Astrocyte (in vitro differentiated cells and primary cell): ENCODE data around the gene GOLGA7B. TPM values are rescaled to one million over a fixed set of nuclear protein-coding genes. Genes with fewer than 3 reads are reported as not detected.

Experiments used
- DNase-seq: peaks from one replicate; pipeline ENCODE4 v3.0.0-alpha.2; 2010; ENCODE audit warnings: low read depth
- FAIRE-seq: peaks from 2 replicates; lab custom pipeline; 2011; peaks lifted over from hg19 to GRCh38; lab: Jason Lieb, UNC
- H2AFZ ChIP-seq: 2 replicates; pipeline ENCODE4 v1.6.0; 2012; ENCODE audit warnings: low read depth, low read length, inconsistent platforms
- H3K27ac ChIP-seq: 2 replicates; pipeline ENCODE4 v1.5.1; 2011; ENCODE audit warnings: low read depth, low read length, inconsistent platforms
- H3K27me3 ChIP-seq: 2 replicates; pipeline ENCODE4 v1.6.0; 2011; ENCODE audit warnings: low read length, inconsistent platforms; ENCODE audit not compliant: insufficient read depth
- H3K36me3 ChIP-seq: 2 replicates; pipeline ENCODE4 v1.5.1; 2011; ENCODE audit warnings: low read length, inconsistent platforms; ENCODE audit not compliant: insufficient read depth
- H3K4me1 ChIP-seq: 2 replicates; pipeline ENCODE4 v1.5.1; 2011; ENCODE audit warnings: low read length, inconsistent platforms; ENCODE audit not compliant: insufficient read depth
- H3K4me2 ChIP-seq: 2 replicates; pipeline ENCODE4 v1.6.0; 2012; ENCODE audit warnings: low read length, inconsistent platforms
- H3K4me3 ChIP-seq: 2 replicates; pipeline ENCODE4 v1.5.1; 2011; ENCODE audit warnings: low read depth, mild to moderate bottlenecking, low read length, inconsistent platforms; ENCODE audit not compliant: insufficient read depth
- H3K79me2 ChIP-seq: 2 replicates; pipeline ENCODE4 v1.6.0; 2012; ENCODE audit warnings: mild to moderate bottlenecking, low read length, inconsistent platforms; ENCODE audit not compliant: insufficient read depth
- H3K9ac ChIP-seq: 2 replicates; pipeline ENCODE4 v1.6.0; 2012; ENCODE audit warnings: mild to moderate bottlenecking, low read length, inconsistent platforms
- H3K9me3 ChIP-seq: 2 replicates; pipeline ENCODE4 v1.5.1; 2012; ENCODE audit warnings: low read depth, mild to moderate bottlenecking, low read length, inconsistent platforms; ENCODE audit not compliant: insufficient read depth
- H4K20me1 ChIP-seq: 2 replicates; pipeline ENCODE4 v1.6.0; 2012; ENCODE audit warnings: low read length, inconsistent platforms; ENCODE audit not compliant: insufficient read depth
- H3K27ac Mint-ChIP-seq: one replicate; pipeline ENCODE4 v1.8.0; 2021; ENCODE audit warnings: mild to moderate bottlenecking, mixed read lengths; ENCODE audit not compliant: unreplicated experiment
- H3K27me3 Mint-ChIP-seq: one replicate; pipeline ENCODE4 v1.8.0; 2021; ENCODE audit warnings: low read depth, mixed read lengths; ENCODE audit not compliant: unreplicated experiment
- H3K36me3 Mint-ChIP-seq: one replicate; pipeline ENCODE4 v1.8.0; 2021; ENCODE audit warnings: low read depth, mixed read lengths; ENCODE audit not compliant: unreplicated experiment
- H3K4me1 Mint-ChIP-seq: one replicate; pipeline ENCODE4 v1.8.0; 2021; ENCODE audit warnings: low read depth, mixed read lengths; ENCODE audit not compliant: unreplicated experiment
- H3K4me3 Mint-ChIP-seq: one replicate; pipeline ENCODE4 v1.8.0; 2021; ENCODE audit warnings: mild to moderate bottlenecking, moderate library complexity, mixed read lengths; ENCODE audit not compliant: unreplicated experiment
- H3K9me3 Mint-ChIP-seq: one replicate; pipeline ENCODE4 v1.8.0; 2021; ENCODE audit warnings: mild to moderate bottlenecking, mixed read lengths; ENCODE audit not compliant: unreplicated experiment
- EZH2 ChIP-seq: IDR thresholded peaks from 2 replicates; pipeline ENCODE4 v1.6.1; 2012; ENCODE audit warnings: mild to moderate bottlenecking, low read length, inconsistent platforms; ENCODE audit not compliant: insufficient read depth
- total RNA-seq: library from RNA; stranded (reverse); gene quantifications from 2 replicates; pipeline ENCODE4 v1.2.1, GENCODE V29; 2021
- TF ChIP-seq, protein P1 (sequence below): IDR thresholded peaks from 2 replicates; pipeline ENCODE4 v1.5.1; 2011; ENCODE audit warnings: low read depth, mild to moderate bottlenecking, inconsistent platforms, low read length, moderate library complexity; ENCODE audit not compliant: insufficient read depth

GOLGA7B gene
- total RNA-seq, 1 donor from 2014 or later: 0.16 TPM

DNA sequence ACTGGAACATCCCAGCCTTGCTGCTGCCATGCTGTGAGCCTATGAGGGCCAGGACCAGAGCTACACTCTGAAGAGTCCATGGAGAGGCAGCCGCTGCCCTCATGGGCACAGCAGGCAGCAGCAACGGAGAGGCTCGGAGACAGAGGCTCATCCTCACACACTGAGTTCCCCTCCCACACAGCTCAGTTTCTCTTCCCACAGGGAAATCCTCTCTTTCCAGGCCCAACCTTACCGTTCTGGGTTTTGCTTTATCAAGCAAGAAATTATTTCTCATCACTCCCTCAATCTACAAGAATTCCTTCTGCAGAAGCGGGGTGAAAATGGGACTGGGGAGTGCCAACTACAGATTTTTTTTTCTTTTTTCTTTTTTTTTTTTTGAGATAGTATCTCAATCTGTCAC is 36.6 kb downstream of the GOLGA7B start:
- H3K9me3 Mint-ChIP-seq: no peaks in the 10 kb centered on the region
- no peaks in the 10 kb centered on the region for H3K36me3 Mint-ChIP-seq
- H3K4me3 Mint-ChIP-seq: no peak overlapping the region
- Histone ChIP-seq H3K79me2 (no peaks in the 10 kb centered on the region), H3K4me2 (no peak overlapping the region), H2AFZ (no peak overlapping the region), H3K4me1 (peaks cover 24% of the 10 kb centered on the region), H3K9me3 (no peaks in the 10 kb centered on the region), H3K27ac (no peak overlapping the region), H3K9ac (no peak overlapping the region), H3K4me3 (no peak overlapping the region), H3K27me3 (no peaks in the 10 kb centered on the region), H3K36me3 (no peaks in the 10 kb centered on the region), H4K20me1 (no peaks in the 10 kb centered on the region)
- TF ChIP-seq, protein P1, sequence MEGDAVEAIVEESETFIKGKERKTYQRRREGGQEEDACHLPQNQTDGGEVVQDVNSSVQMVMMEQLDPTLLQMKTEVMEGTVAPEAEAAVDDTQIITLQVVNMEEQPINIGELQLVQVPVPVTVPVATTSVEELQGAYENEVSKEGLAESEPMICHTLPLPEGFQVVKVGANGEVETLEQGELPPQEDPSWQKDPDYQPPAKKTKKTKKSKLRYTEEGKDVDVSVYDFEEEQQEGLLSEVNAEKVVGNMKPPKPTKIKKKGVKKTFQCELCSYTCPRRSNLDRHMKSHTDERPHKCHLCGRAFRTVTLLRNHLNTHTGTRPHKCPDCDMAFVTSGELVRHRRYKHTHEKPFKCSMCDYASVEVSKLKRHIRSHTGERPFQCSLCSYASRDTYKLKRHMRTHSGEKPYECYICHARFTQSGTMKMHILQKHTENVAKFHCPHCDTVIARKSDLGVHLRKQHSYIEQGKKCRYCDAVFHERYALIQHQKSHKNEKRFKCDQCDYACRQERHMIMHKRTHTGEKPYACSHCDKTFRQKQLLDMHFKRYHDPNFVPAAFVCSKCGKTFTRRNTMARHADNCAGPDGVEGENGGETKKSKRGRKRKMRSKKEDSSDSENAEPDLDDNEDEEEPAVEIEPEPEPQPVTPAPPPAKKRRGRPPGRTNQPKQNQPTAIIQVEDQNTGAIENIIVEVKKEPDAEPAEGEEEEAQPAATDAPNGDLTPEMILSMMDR: no peak
- TF ChIP-seq EZH2: no peak
- DNase-seq (no peak), FAIRE-seq (no peak)
- no peak overlapping the region for H3K27ac Mint-ChIP-seq
- peaks cover 19% of the 10 kb centered on the region for H3K27me3 Mint-ChIP-seq
- peaks cover 21% of the 10 kb centered on the region for H3K4me1 Mint-ChIP-seq

DNA sequence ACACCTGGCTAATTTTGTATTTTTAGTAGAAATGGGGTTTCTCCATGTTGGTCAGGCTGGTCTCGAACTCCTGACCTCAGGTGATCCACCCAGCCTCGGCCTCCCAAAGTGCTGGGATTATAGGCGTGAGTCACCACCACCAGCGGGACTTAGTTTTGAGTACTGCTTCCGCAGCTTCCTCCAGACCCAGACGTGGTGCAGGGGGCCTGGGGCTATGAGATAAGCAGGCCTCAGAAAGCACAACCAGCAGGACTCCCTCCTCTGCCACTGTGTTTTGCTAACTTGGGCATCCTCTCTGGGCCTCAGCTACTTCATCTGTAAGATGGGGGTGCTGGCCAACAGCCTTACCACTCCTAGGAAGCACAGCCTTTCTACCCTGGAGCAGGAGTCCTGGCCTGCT is 37.8 kb downstream of the GOLGA7B start:
- Histone ChIP-seq H4K20me1 (no peaks in the 10 kb centered on the region), H3K4me2 (no peak overlapping the region), H3K4me1 (peaks cover 19% of the 10 kb centered on the region), H2AFZ (no peak overlapping the region), H3K79me2 (no peaks in the 10 kb centered on the region), H3K9ac (no peak overlapping the region), H3K27me3 (peaks cover 4% of the 10 kb centered on the region), H3K27ac (no peak overlapping the region), H3K36me3 (no peaks in the 10 kb centered on the region), H3K4me3 (no peak overlapping the region), H3K9me3 (no peaks in the 10 kb centered on the region)
- TF ChIP-seq, protein P1: no peak
- TF ChIP-seq EZH2: no peak
- Mint-ChIP-seq H3K27ac (no peak overlapping the region), H3K36me3 (no peaks in the 10 kb centered on the region), H3K4me3 (no peak overlapping the region), H3K9me3 (no peaks in the 10 kb centered on the region), H3K4me1 (peaks cover 18% of the 10 kb centered on the region), H3K27me3 (peaks cover 8% of the 10 kb centered on the region)
- FAIRE-seq: no peak
- DNase-seq: no peak

DNA sequence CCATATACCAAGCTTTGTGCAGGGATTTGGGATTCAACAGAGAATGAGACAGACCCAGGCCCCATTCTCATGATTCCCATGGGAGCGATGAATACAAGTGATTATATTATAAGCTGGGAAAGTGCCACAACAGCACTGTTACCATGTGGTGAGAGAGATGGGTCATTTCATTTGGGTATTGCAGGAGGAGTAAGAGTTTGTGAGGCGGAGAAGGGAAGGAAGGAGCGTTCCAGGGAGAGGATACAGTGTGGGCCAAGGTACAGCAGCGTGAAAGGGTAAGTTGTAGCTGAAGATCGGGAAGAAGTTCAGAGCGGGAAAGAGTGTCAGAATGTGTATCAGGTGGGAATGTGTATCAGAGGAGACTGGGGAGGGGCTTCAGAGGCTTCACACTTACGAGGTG is 38.5 kb downstream of the GOLGA7B start:
- Histone ChIP-seq H2AFZ (no peak overlapping the region), H3K36me3 (no peaks in the 10 kb centered on the region), H3K4me2 (no peak overlapping the region), H3K4me3 (no peak overlapping the region), H3K79me2 (no peaks in the 10 kb centered on the region), H3K27ac (peak overlapping the region; percentile 22), H3K9me3 (no peaks in the 10 kb centered on the region), H3K9ac (no peak overlapping the region), H3K4me1 (peaks cover 15% of the 10 kb centered on the region), H4K20me1 (no peaks in the 10 kb centered on the region), H3K27me3 (peaks cover 4% of the 10 kb centered on the region)
- peak overlapping the region; percentile 12 for H3K4me3 Mint-ChIP-seq
- H3K27ac Mint-ChIP-seq: no peak overlapping the region
- DNase-seq (no peak), FAIRE-seq (no peak)
- peaks cover 17% of the 10 kb centered on the region for H3K4me1 Mint-ChIP-seq
- TF ChIP-seq, protein P1: no peak
- no peak for TF ChIP-seq EZH2
- H3K9me3 Mint-ChIP-seq: no peaks in the 10 kb centered on the region
- no peaks in the 10 kb centered on the region for H3K36me3 Mint-ChIP-seq
- peaks cover 10% of the 10 kb centered on the region for H3K27me3 Mint-ChIP-seq
